NK-92 (cell line): Measurements from ENCODE around the gene SUPT3H.

Source experiments
- DNase-seq: peaks from one replicate; lab custom pipeline; 2025; ENCODE audit not compliant: unreplicated experiment; lab: John Stamatoyannopoulos, UW

SUPT3H gene

DNA sequence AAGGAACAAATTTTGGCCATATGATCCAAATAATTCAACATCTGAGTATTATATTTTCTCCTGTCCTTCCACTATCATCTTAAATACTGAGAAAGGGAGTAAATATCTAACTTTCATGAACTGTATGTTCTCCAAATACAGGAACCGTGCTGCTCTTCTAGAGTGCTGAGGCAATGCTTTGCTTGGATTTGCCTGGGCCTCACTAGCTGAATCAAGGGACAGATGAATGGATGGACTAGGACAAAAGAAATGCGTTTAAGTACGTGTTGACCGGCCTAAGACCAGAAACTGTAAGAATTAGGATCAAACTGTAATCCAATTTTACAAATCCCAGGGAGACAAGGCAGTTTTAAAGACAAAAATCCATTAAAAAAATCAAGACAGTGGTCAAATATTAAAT, 412.0 kb downstream of the SUPT3H start:
- no peak for DNase-seq

DNA sequence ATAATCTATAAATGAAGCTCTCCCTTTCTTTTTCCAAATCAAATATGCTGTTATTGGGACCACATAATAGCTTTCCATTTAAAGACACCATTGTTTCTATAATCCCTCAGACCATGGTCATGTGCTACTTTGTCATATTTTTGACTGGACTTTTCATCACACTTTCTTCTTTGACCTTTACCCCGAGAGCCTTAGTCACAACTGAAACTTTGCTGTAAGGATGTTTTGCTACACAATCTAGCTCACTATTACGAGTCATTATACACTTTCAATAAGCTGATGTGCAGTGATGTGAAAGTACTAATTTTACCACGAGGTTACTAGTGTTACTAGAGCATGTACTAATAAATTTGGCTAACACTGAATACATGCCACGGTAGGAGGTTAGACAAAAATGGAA, 416.8 kb downstream of the SUPT3H start:
- DNase-seq = no peak

DNA sequence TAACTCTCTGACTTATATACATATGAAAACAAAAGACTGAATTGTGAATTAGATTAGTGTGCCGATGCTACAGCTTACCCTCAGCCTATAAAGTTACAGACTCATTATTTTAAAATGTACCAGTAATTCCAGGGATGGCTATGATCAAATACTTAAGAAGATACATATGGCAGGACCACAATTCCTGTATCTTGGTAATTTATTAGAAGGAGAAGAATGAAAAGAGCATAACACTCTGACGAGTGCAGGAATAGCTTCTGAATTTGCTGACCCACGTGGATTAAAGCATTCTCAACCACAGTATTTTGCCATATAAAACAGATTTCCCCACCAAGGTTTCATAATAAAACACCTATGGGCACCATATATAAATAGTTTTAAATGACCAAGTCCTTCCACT, 418.1 kb downstream of the SUPT3H start:
- no peak for DNase-seq

DNA sequence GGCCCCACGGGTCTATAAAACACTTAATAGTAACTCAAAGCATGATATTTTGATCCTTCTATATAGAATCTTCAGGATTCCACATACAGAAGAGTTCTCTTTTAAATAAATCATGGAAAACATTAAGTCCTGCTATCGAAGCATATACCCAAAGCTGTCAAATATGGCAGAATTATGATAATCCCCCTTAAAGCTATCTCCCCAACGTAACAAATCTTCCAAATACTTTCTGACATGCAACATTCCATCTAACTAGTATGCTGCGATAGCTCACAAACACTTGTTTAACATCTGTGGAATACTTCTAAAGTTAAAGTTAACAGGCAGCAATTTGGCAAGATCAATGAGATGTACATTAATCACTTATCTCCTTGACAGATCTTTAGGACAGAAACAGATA, 420.6 kb downstream of the SUPT3H start:
- DNase-seq = no peak

DNA sequence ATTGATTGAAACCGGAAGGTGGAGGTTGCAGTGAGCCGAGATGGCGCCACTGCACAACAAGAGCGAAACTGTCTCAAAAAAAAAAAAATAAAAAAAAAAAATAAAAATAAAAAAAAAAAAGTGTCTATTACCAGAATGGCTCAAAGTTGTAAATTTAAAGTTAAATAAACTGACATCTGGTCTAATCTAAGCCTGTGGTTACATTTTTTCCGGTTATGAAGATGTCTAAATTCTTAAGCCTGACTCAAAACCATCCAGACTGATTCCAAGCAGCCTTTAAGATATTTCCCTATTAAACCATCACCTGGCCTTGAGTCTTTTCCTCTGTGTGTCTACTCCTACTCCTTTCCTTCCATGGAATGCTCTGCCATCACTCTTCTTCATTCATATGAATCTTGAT, 421.3 kb downstream of the SUPT3H start:
- DNase-seq = no peak

DNA sequence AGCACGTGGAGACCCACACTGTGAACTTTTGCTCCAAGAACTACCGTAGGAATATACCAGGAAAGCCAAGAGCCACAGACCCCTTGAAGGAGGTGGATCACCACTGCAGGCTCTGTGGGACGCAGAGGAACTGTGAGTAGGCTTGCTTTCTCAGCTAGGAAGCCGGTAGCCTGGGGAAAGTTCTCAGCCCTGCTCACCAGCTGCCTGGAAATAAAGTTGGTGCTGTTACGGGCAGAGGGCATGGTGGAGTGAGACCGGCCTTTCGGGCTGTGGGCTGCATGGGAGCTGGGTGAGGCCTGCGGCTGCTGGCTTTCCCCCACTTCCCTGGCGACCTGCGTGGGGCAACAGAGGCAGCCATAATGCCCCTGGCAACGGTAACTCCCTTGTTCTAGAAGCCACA, 422.6 kb downstream of the SUPT3H start:
- DNase-seq = no peak

DNA sequence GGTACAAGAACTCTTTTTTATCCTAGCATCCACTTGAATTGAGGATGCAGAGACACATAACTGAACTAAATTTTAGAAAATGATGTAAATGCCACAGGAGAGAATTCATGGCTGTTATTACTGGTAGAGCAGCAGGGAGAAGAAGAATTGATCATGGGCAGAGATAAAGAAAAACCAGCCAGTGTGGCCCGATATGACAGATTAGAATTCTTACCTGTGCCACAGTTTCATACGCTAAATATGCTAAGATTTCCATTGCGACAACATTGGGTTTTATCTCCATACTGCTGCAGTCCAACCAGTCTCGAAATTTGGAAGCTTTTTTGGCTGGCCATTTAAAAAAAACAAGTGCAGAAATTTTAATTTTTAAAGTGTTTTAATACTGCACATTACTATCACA, 423.5 kb downstream of the SUPT3H start:
- no peak for DNase-seq

DNA sequence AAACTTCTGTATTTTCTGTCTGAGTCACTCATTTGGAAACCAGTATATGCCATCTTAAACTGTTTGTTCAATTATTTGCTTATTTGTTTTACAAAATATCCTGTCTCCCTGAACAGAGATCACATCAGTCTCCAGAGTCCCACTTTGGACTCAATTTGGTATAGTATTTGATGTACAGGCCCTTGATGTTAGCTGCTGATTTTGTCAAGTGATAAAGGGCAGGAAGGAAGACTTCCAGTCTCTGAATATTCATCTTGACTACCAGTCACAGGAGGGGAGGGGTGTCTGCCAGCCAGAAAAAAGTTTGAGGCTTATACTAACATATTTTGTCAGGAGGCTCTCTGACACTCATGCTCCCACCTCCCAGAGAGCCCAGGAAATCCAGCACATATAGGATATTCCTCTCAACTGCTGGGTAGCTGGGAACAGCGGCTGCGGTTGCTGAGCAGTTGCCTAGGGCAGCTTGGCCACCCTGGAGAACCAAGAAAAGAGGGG, 426.4 kb downstream of the SUPT3H start:
- DNase-seq = no peak

DNA sequence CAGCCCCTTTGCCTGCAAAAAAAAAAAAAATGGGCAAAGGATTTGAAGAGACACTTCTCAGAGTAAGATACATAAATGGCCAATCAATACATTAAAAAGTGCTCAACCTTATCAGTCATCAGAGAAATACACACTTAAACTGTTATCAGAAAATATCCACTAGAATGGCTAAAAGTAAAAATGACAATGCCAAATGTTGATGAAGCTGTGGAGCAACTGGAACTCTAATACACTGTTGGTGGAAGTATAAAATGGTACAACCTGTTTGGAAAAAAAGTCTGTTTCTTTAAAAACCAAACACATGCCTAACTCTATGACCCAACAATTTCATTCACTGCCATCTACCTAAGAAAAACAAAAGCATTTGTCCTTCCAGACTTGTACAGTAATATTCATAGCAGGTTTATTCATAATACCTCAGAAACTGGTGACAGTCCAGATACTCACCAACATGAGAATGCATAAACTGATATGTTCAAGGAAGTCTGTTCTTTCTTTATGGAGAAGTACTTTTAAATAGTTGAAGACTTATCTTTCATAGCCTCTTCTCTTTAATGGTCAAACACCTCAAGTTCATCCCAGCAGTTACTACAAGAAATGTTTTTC, 428.0 kb downstream of the SUPT3H start:
- no peak for DNase-seq

DNA sequence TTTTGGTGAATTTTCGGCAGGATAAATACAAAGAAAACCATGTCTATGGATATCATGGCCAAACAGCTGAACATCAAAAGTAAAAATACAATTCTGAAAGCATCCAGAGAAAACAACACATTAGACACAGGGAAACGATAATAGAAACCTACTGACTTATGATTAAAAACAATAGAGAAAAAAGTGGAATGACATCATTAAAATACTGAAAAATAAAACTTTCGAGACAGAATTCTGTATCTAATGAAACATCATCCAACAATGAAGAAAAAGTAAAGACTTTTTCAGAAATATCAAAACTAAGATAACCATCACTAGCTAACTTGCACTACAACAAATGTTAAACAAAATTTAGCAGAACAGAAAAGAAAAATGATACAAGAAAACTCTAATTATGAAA, 434.2 kb downstream of the SUPT3H start:
- no peak for DNase-seq

DNA sequence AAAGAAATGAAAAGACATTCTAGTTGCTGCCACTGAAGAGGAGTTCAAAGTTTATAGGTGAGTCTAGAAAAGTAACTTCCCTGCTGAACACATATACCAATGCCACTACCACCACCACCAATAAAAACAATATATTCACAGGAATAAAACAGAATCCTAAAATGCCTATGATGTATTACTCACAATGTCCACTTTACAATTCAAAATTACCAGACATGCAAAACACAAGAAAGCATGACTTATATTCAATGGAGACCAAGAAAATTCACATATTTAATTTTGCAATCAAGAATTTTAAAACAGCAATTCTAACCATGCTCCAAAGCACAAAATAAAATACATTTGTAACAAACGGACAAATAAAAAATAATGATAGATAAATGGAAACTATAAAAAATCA, 434.9 kb downstream of the SUPT3H start:
- no peak for DNase-seq

DNA sequence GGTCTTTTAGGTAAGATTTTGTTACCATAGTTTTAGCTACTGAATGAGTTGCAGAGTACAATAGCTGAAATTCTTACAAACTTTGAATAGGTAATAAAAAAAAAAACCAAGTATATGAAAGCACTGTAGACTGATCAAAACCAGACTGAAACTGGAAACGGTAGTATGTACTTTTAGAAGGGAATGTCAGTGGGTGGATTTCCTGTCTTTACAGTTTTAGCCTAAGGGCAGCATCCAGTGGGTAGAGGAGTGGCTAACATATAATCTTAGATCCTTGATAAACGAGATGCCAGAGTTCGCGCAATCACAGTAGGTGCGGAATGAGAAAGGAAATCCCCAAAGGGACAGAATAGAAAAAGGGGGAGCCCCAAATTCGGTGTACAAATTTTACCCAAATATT, 435.5 kb downstream of the SUPT3H start:
- no peak for DNase-seq

DNA sequence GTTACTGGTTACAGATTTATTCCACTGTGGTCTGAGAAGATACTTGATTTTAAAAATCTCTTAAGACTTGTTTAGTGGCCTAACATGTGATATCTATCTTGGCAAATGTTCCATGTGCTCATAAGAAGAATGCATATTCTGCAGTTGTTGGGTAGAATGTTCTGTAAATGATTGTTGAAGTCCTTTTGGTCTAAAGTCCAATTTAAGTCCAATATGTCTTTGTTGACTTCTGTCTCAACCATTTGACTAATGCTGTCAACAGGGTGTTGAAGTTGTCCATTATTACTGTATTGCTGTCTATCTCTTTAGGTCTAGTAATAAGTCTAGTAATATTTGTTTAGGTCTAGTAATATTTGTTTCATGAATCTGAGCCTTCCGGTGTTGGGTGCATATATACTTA, 437.4 kb downstream of the SUPT3H start:
- no peak for DNase-seq

DNA sequence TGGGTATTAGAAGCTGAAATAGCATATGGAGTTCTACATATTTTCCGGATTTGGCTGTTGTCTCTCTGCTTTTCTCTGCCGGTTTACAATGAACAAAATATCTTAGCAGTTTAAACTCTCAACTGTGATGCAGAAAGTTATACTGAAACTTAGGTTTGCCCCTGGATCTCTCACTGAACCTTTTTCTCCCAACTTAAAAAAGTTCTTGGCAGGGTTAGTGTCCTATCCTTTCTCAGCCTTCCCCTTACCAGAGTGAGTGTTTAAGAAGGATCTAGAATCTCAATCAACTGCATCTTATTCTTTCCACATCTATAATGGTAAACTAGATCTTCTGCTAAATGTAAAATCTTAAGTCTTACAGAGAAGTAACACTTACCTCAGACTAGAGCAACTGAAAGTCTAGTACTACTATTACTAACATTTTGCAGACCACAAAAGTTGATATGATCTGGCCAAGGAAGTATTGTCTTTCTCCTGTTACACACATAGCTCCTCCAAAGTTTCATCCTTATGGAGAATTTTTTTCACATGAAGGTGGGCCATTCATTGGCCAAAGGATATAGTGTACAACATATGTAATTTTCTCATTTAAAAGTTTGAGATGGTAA, 441.9 kb downstream of the SUPT3H start:
- DNase-seq = no peak

DNA sequence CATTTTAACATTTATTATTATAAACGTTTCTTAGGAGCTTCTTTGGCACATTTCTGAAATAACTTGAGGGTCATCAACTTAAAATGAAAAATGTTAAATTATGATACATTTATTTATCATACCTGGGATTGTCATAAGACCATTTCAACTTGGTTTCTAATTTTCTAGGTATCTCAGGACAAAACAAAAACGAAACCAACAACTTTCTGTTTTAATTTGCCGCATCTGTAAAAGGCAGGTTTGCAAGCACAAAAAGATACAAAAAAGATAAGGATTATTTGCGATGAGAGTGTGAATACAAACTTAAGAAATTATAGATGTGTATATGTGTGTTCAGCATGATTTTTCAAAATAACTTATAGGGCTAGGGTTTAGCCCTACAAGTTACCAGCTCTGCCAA, 444.6 kb downstream of the SUPT3H start:
- no peak for DNase-seq

DNA sequence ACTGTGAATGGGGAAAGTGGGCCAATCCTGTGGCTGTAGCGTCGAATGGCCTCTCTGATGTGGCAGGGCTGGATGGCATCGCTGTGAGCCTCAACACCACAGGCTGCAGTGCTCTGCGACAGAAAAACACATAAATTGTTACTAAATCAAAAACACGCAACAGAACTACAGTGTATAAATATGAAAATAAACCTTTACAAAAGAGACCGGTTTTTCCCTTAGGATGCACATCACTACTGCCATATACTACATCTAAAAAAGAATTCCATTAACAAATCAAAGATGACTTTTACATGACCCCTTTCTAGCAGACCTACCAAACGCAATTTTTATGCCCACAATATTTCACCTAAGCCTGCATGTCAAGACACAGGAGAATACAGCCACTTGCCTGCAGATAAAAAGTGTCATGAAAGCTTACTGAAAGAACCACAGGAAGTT, 445.1 kb downstream of the SUPT3H start:
- no peak for DNase-seq

DNA sequence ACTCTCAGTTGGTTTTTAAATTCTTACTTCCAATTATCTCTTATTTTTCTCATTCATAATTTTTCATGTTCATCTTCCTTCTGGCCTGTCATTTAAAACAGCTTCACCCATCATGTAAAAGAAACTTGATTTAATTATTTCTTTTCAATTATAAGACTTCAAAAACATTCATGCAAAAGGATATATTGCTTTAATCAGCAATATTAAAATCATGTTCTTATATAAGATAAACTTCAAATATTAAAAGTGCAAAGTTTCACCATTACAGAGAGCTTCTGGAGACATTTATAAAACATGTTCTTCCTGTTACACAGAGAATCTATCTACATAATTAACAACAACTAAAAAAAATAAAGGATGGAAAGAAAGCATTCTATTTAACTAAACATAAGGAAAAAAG, 446.3 kb downstream of the SUPT3H start:
- no peak for DNase-seq

DNA sequence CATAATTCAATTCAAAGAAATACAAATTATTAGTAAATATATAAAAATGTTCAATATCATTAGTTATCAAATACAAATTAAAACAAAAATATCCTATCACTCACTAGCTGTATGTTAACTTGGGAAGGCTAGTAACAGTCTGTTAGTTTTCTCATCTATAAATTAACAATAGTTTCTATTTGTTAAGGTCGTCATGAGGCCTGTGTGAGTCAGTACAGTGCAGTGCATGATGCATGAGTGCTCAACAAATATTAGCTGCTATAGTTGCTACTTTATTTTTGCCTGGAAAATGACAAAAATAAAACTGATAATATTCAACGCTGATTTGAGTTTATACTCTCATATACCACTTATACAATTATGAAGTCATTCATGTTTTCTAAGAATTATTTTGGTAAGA, 451.2 kb downstream of the SUPT3H start:
- DNase-seq = no peak

DNA sequence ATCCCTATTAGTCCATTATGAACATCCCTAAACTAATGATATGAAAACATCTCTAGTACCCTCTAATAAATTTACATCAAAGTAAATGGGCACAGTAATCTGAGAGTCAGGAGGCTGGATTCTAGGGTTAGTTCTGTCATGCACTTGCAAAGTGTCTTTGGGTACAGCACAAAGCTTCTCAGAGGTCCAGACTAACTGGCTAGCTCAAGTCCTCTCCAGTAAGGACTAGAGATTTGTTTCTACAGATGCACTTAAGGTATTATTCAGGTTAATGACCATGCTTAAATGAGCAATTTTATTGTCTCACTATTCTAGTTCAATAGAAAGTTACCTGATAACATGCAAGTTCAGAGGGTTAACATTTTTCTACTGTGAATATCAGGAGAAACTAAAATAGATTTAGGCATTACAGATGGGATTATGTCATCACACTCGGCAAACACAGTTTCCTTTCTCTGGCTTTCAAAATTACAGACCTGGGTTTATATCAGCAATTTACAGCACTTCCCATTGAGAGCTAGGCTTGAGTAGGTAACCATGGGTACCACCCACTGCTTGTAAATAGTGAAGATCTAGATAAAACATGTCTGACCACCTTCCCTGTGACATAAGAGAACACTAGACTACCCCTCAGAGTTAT, 452.5 kb downstream of the SUPT3H start:
- DNase-seq = no peak

DNA sequence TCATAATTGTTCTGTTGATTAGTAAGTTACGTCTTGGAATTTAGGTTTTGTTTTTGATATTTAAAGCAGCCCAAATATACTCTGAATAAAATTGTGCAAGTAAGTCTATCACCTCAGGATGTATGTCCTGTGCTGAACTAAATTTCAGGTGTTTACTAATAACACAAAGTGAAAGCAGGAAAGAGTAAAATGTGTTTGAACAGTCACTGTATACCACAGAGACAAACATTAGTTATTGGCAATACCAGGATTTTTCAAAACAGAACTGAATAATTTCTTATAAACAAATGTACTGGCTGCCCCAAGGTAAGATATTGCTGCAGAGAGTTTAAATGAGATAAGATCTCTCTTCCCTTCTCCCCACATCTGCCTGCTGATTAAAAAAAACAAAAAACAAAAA, 454.3 kb downstream of the SUPT3H start:
- no peak for DNase-seq

DNA sequence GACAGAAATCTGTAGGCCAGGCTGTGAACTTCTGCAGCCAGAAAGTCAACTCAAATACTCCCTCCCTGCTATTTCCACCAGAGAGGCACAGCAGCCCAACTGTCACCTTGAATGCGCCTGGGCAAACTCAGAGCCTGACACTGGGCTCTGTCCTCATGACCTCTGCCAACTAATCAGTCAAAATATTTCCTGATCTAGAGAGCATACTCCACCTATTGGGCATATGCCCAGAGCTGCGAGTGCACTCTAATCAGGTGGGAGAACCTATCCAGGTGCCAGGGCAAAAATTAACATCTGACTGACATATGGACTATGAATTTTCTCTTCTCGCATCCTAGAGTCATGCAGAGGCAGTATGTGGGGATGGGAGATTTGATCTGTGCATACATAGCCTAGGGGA, 455.9 kb downstream of the SUPT3H start:
- no peak for DNase-seq

DNA sequence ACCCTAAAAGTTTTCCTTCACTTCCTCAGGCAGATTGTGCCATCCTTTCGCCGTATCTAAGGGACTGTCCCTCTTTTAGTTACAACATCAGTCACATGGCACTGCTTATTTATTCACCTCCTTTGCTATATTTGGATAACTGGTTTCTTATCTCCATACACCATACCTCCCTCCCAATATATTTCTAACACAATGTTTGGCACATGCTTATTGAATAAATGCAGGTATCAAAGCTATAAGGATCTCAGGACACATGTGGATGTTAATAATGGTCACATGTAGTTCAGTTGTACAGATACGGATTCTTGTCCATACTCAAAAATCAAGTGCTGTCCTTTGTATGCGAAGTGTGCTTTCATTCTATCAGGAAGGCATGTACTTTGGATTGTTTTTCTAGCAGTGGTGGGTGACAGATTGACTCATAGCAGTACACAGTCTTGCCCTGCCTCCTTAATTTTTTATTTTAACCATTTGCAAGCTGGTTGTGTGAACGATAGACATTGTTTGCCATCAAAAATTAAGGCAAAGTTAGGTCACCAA, 456.7 kb downstream of the SUPT3H start:
- no peak for DNase-seq
